ENCODE measurements around the gene GDF7.

DNA sequence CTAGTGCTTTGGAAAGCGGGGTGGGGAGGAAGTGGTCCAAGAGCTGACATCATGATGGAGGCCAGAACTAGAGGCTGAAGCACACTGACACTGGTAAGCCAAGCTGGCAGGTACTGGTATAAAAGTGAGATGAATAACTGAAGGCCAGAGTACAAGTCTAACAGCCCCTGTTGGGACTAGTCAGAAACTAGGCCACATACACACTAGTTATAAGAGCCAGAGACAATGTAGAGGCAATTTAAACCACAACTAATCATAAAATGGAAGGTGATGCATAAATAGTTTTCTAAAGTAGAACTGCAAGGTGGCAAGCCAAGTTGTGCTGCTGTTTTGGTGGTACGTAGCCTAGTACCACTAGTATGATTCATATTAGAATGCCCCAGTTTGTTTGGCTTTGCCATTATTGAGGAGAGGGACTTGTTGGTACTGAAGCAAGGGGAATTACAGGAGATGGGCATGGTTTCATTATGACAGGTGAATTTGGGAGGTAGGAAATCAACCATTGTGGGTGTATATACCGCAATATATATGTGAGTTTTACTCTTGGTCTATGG lies 57.6 kb downstream of the GDF7 start:
- TF ChIP-seq CTCF (IDR thresholded peaks at IDR 0.05) (no peak), POLR2A (IDR thresholded peaks at IDR 0.05) (no peak), EP300 (IDR thresholded peaks at IDR 0.05) (no peak), POLR2AphosphoS5 (IDR thresholded peaks at IDR 0.05) (no peak)

Data from upper lobe of left lung (tissue), 4 donors.